ENCODE measurements around the gene RGS6.

Gene RGS6

GRCh38 chr14:72017290-72017689 is 85.1 kb downstream of the RGS6 start:
- Histone ChIP-seq H3F3A (ENCODE audit: insufficient read depth, low read length) (no peaks in the 10 kb centered on the region), H3K27ac (ENCODE audit: low read depth, low read length, poor library complexity, severe bottlenecking) (no peak overlapping the region), H3K9me3 (ENCODE audit: low read length) (no peaks in the 10 kb centered on the region), H4K20me1 (ENCODE audit: insufficient read depth, low read length) (no peaks in the 10 kb centered on the region), H3K9me2 (ENCODE audit: low read depth, low read length) (no peaks in the 10 kb centered on the region), H3K4me2 (ENCODE audit: low read length) (no peak overlapping the region), H3K36me3 (ENCODE audit: insufficient read depth, low read length) (no peaks in the 10 kb centered on the region), H3K9ac (ENCODE audit: low read length) (no peak overlapping the region), H2AFZ (ENCODE audit: low read length) (no peak overlapping the region), H3K27me3 (ENCODE audit: insufficient read depth, low read length) (no peaks in the 10 kb centered on the region), H3K4me1 (ENCODE audit: insufficient read depth, low read length, severe bottlenecking) (no peaks in the 10 kb centered on the region), H3K79me2 (ENCODE audit: insufficient read depth, low read length) (no peaks in the 10 kb centered on the region), H3K4me3 (ENCODE audit: low read depth, low read length, poor library complexity, severe bottlenecking) (no peak overlapping the region)
- TF ChIP-seq, protein P1, sequence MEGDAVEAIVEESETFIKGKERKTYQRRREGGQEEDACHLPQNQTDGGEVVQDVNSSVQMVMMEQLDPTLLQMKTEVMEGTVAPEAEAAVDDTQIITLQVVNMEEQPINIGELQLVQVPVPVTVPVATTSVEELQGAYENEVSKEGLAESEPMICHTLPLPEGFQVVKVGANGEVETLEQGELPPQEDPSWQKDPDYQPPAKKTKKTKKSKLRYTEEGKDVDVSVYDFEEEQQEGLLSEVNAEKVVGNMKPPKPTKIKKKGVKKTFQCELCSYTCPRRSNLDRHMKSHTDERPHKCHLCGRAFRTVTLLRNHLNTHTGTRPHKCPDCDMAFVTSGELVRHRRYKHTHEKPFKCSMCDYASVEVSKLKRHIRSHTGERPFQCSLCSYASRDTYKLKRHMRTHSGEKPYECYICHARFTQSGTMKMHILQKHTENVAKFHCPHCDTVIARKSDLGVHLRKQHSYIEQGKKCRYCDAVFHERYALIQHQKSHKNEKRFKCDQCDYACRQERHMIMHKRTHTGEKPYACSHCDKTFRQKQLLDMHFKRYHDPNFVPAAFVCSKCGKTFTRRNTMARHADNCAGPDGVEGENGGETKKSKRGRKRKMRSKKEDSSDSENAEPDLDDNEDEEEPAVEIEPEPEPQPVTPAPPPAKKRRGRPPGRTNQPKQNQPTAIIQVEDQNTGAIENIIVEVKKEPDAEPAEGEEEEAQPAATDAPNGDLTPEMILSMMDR (IDR thresholded peaks at IDR 0.05; ENCODE audit: low read length), result no peak
- TF ChIP-seq EZH2 (IDR thresholded peaks at IDR 0.05; ENCODE audit: borderline replicate concordance, low read length), result no peak

DNA sequence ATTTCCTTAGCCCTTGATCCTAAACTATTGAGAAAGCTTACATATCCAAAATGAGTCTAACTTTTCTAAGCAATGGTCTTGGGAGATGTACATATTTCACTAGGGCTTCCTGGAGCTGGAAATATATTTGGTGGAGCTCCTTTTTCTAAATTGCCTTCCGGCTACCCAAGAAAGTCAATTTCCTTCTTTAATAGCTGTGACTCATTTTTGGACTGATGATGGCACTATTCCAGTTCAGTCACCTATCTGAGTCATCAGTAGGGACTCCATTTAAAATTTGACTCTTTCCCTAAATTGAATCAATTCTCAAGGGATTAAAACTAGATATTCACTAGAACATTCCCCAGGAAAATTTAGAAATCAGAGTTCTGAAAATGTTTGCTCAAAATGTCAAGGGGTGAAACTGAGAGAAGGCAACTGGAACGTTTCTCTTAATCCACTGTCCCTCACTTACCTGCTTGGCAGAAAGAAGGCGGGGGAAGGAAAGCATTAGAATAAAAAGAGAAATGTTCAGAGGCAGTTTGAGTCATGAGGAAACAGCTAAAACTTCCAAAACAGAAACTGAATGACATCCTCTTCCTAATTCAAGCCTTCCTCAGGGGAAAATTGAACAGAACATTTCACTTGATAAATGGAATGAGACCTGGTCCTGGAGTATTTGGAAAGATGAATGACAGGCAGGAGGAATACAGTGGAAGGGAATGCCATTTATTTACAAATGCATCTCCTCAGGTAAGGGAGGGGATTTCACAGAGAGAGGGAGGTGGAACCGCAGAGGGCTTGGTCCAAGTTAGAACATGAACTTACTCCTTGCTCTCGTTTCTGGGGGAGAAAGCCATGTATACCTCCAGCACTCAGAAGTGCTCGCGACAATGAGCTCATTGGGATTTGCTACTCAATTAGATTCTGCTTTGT is 91.2 kb downstream of the RGS6 start:
- no peaks in the 10 kb centered on the region for H3K9me2 ChIP-seq (ENCODE audit: low read depth, low read length)
- H3K79me2 ChIP-seq (ENCODE audit: insufficient read depth, low read length), result no peaks in the 10 kb centered on the region
- H2AFZ ChIP-seq (ENCODE audit: low read length), result no peak overlapping the region
- no peak overlapping the region for H3K27ac ChIP-seq (ENCODE audit: low read depth, low read length, poor library complexity, severe bottlenecking)
- TF ChIP-seq, protein P1 (IDR thresholded peaks at IDR 0.05; ENCODE audit: low read length), result no peak
- TF ChIP-seq EZH2 (IDR thresholded peaks at IDR 0.05; ENCODE audit: borderline replicate concordance, low read length), result no peak
- H3K4me3 ChIP-seq (ENCODE audit: low read depth, low read length, poor library complexity, severe bottlenecking), result no peak overlapping the region
- H3K4me2 ChIP-seq (ENCODE audit: low read length), result no peak overlapping the region
- H3K4me1 ChIP-seq (ENCODE audit: insufficient read depth, low read length, severe bottlenecking), result no peaks in the 10 kb centered on the region
- no peaks in the 10 kb centered on the region for H3K27me3 ChIP-seq (ENCODE audit: insufficient read depth, low read length)
- no peaks in the 10 kb centered on the region for H4K20me1 ChIP-seq (ENCODE audit: insufficient read depth, low read length)
- H3K9me3 ChIP-seq (ENCODE audit: low read length), result no peaks in the 10 kb centered on the region
- H3F3A ChIP-seq (ENCODE audit: insufficient read depth, low read length), result no peaks in the 10 kb centered on the region
- H3K36me3 ChIP-seq (ENCODE audit: insufficient read depth, low read length), result no peaks in the 10 kb centered on the region
- no peak overlapping the region for H3K9ac ChIP-seq (ENCODE audit: low read length)

GRCh38 chr14:72024043-72024407 is 91.8 kb downstream of the RGS6 start:
- Histone ChIP-seq H3K4me2 (ENCODE audit: low read length) (no peak overlapping the region), H3K36me3 (ENCODE audit: insufficient read depth, low read length) (no peaks in the 10 kb centered on the region), H3K27me3 (ENCODE audit: insufficient read depth, low read length) (0 out of 2 replicates have a peak, but pooled peaks cover 2% of the 10 kb centered on the region), H3K9me2 (ENCODE audit: low read depth, low read length) (no peaks in the 10 kb centered on the region), H3K4me1 (ENCODE audit: insufficient read depth, low read length, severe bottlenecking) (no peaks in the 10 kb centered on the region), H3K79me2 (ENCODE audit: insufficient read depth, low read length) (no peaks in the 10 kb centered on the region), H4K20me1 (ENCODE audit: insufficient read depth, low read length) (no peaks in the 10 kb centered on the region), H3K9me3 (ENCODE audit: low read length) (no peaks in the 10 kb centered on the region), H3K27ac (ENCODE audit: low read depth, low read length, poor library complexity, severe bottlenecking) (no peak overlapping the region), H3K4me3 (ENCODE audit: low read depth, low read length, poor library complexity, severe bottlenecking) (no peak overlapping the region), H2AFZ (ENCODE audit: low read length) (no peak overlapping the region), H3K9ac (ENCODE audit: low read length) (no peak overlapping the region), H3F3A (ENCODE audit: insufficient read depth, low read length) (no peaks in the 10 kb centered on the region)
- no peak for TF ChIP-seq EZH2 (IDR thresholded peaks at IDR 0.05; ENCODE audit: borderline replicate concordance, low read length)
- TF ChIP-seq, protein P1 (IDR thresholded peaks at IDR 0.05; ENCODE audit: low read length), result peak; percentile 64

All from OCI-LY1 (cell line).